Upper lobe of right lung (tissue), 1 donor: Measurements from ENCODE around the gene GPSM1. TPM values are rescaled to one million over a fixed set of nuclear protein-coding genes. Genes with fewer than 3 reads are reported as not detected.
A peak's percentile ranks its signal among the peaks of the same experiment; 100 is the strongest.

Experiments used
- ATAC-seq: fragments of 200-7000 bp; cut with Tn5 transposase; one replicate; pipeline ENCODE4 v1.9.1; 2020; ENCODE audit warnings: mild to moderate bottlenecking, moderate library complexity
- DNase-seq: peaks from one replicate; pipeline ENCODE4 v3.0.0-alpha.2; 2020
- H3K27ac ChIP-seq: fragments of 200-600 bp; one replicate; pipeline ENCODE4 v1.8.0; 2022
- H3K27me3 ChIP-seq: fragments of 200-600 bp; one replicate; pipeline ENCODE4 v1.8.0; 2022; ENCODE audit warnings: mild to moderate bottlenecking
- H3K36me3 ChIP-seq: fragments of 200-600 bp; one replicate; pipeline ENCODE4 v1.8.0; 2022
- H3K4me1 ChIP-seq: fragments of 200-600 bp; one replicate; pipeline ENCODE4 v1.8.0; 2022
- H3K4me3 ChIP-seq: fragments of 200-600 bp; one replicate; pipeline ENCODE4 v1.8.0; 2022; ENCODE audit warnings: mild to moderate bottlenecking
- H3K9me3 ChIP-seq: fragments of 200-600 bp; one replicate; pipeline ENCODE4 v1.8.0; 2022
- CTCF ChIP-seq: fragments of 200-600 bp; IDR thresholded peaks from one replicate; pipeline ENCODE4 v1.8.0; 2022; ENCODE audit warnings: antibody characterized with exemption
- intact Hi-C: fragments of 100-400 bp; cut with DNase I; formaldehyde crosslinking; loops from one replicate; pipeline ENCODE4 v1.11.0; 2022
- total RNA-seq: library from RNA; stranded (reverse); fragmentation: NEBNext Ultra II Directional; extraction: Animal tissue kit (Norgen Biotek cat#: 25700); gene quantifications from one replicate; pipeline ENCODE4 v1.2.1, GENCODE V29; 2021
- donor health status: DM: no; HTN: yes; CAD: no; lungs with severe emphysema.

Gene GPSM1
- total RNA-seq, 1 donor from 2014 or later: 27.3 TPM

GRCh38 chr9:136339173-136339957 is 12.0 kb downstream of the GPSM1 start:
- no peak overlapping the region for H3K27ac ChIP-seq
- peaks cover 11% of the 10 kb centered on the region for H3K4me1 ChIP-seq
- ATAC-seq (peak; percentile 74), DNase-seq (peak; percentile 90)
- no peaks in the 10 kb centered on the region for H3K27me3 ChIP-seq
- intact Hi-C loops: no loop called here
- no peaks in the 10 kb centered on the region for H3K36me3 ChIP-seq
- no peaks in the 10 kb centered on the region for H3K9me3 ChIP-seq
- peak; percentile 87 for TF ChIP-seq CTCF
- H3K4me3 ChIP-seq: no peak overlapping the region

- DNase-seq: no peak
- no peaks in the 10 kb centered on the region for H3K9me3 ChIP-seq
- no peak for ATAC-seq
- H3K27me3 ChIP-seq: no peaks in the 10 kb centered on the region
- H3K4me3 ChIP-seq: no peak overlapping the region
- TF ChIP-seq CTCF: no peak
- no peaks in the 10 kb centered on the region for H3K36me3 ChIP-seq
- peaks cover 16% of the 10 kb centered on the region for H3K4me1 ChIP-seq
- intact Hi-C loops: no loop called here
- H3K27ac ChIP-seq: no peak overlapping the region
Observed at GRCh38 chr9:136339958-136340310, 12.6 kb downstream of the GPSM1 start.

GRCh38 chr9:136340356-136341041 is 13.2 kb downstream of the GPSM1 start:
- no peak overlapping the region for H3K27ac ChIP-seq
- no peak overlapping the region for H3K4me3 ChIP-seq
- ATAC-seq (no peak), DNase-seq (no peak)
- H3K4me1 ChIP-seq: peaks cover 17% of the 10 kb centered on the region
- H3K36me3 ChIP-seq: no peaks in the 10 kb centered on the region
- no peaks in the 10 kb centered on the region for H3K9me3 ChIP-seq
- intact Hi-C loops: no loop called here
- no peak for TF ChIP-seq CTCF
- H3K27me3 ChIP-seq: no peaks in the 10 kb centered on the region

GRCh38 chr9:136341042-136341655 is 13.8 kb downstream of the GPSM1 start:
- intact Hi-C loops: no loop called here
- Histone ChIP-seq H3K27ac (no peak overlapping the region), H3K27me3 (no peaks in the 10 kb centered on the region)

GRCh38 chr9:136341769-136342168 is 14.4 kb downstream of the GPSM1 start:
- Histone ChIP-seq H3K27me3 (no peaks in the 10 kb centered on the region), H3K4me1 (peaks cover 24% of the 10 kb centered on the region), H3K4me3 (no peak overlapping the region), H3K27ac (no peak overlapping the region), H3K36me3 (no peaks in the 10 kb centered on the region), H3K9me3 (no peaks in the 10 kb centered on the region)
- DNase-seq (no peak), ATAC-seq (no peak)
- intact Hi-C loops: no loop called here
- no peak for TF ChIP-seq CTCF

More at GRCh38 chr9:136341042-136341655, 13.8 kb downstream of the GPSM1 start:
- no peak for ATAC-seq
- no peak overlapping the region for H3K4me3 ChIP-seq
- no peaks in the 10 kb centered on the region for H3K9me3 ChIP-seq
- H3K4me1 ChIP-seq: peaks cover 20% of the 10 kb centered on the region
- no peak for DNase-seq
- TF ChIP-seq CTCF: no peak
- H3K36me3 ChIP-seq: no peaks in the 10 kb centered on the region
